Astrocyte (in vitro differentiated cells and primary cell): Measurements from ENCODE around the gene KRT71. TPM values are rescaled to one million over a fixed set of nuclear protein-coding genes. Genes with fewer than 3 reads are reported as not detected.

Experiments
- DNase-seq: peaks from one replicate; pipeline ENCODE4 v3.0.0-alpha.2; 2010; ENCODE audit warnings: low read depth
- FAIRE-seq: peaks from 2 replicates; lab custom pipeline; 2011; peaks lifted over from hg19 to GRCh38; lab: Jason Lieb, UNC
- H2AFZ ChIP-seq: 2 replicates; pipeline ENCODE4 v1.6.0; 2012; ENCODE audit warnings: low read depth, low read length, inconsistent platforms
- H3K27ac ChIP-seq: 2 replicates; pipeline ENCODE4 v1.5.1; 2011; ENCODE audit warnings: low read depth, low read length, inconsistent platforms
- H3K27me3 ChIP-seq: 2 replicates; pipeline ENCODE4 v1.6.0; 2011; ENCODE audit warnings: low read length, inconsistent platforms; ENCODE audit not compliant: insufficient read depth
- H3K36me3 ChIP-seq: 2 replicates; pipeline ENCODE4 v1.5.1; 2011; ENCODE audit warnings: low read length, inconsistent platforms; ENCODE audit not compliant: insufficient read depth
- H3K4me1 ChIP-seq: 2 replicates; pipeline ENCODE4 v1.5.1; 2011; ENCODE audit warnings: low read length, inconsistent platforms; ENCODE audit not compliant: insufficient read depth
- H3K4me2 ChIP-seq: 2 replicates; pipeline ENCODE4 v1.6.0; 2012; ENCODE audit warnings: low read length, inconsistent platforms
- H3K4me3 ChIP-seq: 2 replicates; pipeline ENCODE4 v1.5.1; 2011; ENCODE audit warnings: low read depth, mild to moderate bottlenecking, low read length, inconsistent platforms; ENCODE audit not compliant: insufficient read depth
- H3K79me2 ChIP-seq: 2 replicates; pipeline ENCODE4 v1.6.0; 2012; ENCODE audit warnings: mild to moderate bottlenecking, low read length, inconsistent platforms; ENCODE audit not compliant: insufficient read depth
- H3K9ac ChIP-seq: 2 replicates; pipeline ENCODE4 v1.6.0; 2012; ENCODE audit warnings: mild to moderate bottlenecking, low read length, inconsistent platforms
- H3K9me3 ChIP-seq: 2 replicates; pipeline ENCODE4 v1.5.1; 2012; ENCODE audit warnings: low read depth, mild to moderate bottlenecking, low read length, inconsistent platforms; ENCODE audit not compliant: insufficient read depth
- H4K20me1 ChIP-seq: 2 replicates; pipeline ENCODE4 v1.6.0; 2012; ENCODE audit warnings: low read length, inconsistent platforms; ENCODE audit not compliant: insufficient read depth
- H3K27ac Mint-ChIP-seq: one replicate; pipeline ENCODE4 v1.8.0; 2021; ENCODE audit warnings: mild to moderate bottlenecking, mixed read lengths; ENCODE audit not compliant: unreplicated experiment
- H3K27me3 Mint-ChIP-seq: one replicate; pipeline ENCODE4 v1.8.0; 2021; ENCODE audit warnings: low read depth, mixed read lengths; ENCODE audit not compliant: unreplicated experiment
- H3K36me3 Mint-ChIP-seq: one replicate; pipeline ENCODE4 v1.8.0; 2021; ENCODE audit warnings: low read depth, mixed read lengths; ENCODE audit not compliant: unreplicated experiment
- H3K4me1 Mint-ChIP-seq: one replicate; pipeline ENCODE4 v1.8.0; 2021; ENCODE audit warnings: low read depth, mixed read lengths; ENCODE audit not compliant: unreplicated experiment
- H3K4me3 Mint-ChIP-seq: one replicate; pipeline ENCODE4 v1.8.0; 2021; ENCODE audit warnings: mild to moderate bottlenecking, moderate library complexity, mixed read lengths; ENCODE audit not compliant: unreplicated experiment
- H3K9me3 Mint-ChIP-seq: one replicate; pipeline ENCODE4 v1.8.0; 2021; ENCODE audit warnings: mild to moderate bottlenecking, mixed read lengths; ENCODE audit not compliant: unreplicated experiment
- EZH2 ChIP-seq: IDR thresholded peaks from 2 replicates; pipeline ENCODE4 v1.6.1; 2012; ENCODE audit warnings: mild to moderate bottlenecking, low read length, inconsistent platforms; ENCODE audit not compliant: insufficient read depth
- total RNA-seq: library from RNA; stranded (reverse); gene quantifications from 2 replicates; pipeline ENCODE4 v1.2.1, GENCODE V29; 2021
- TF ChIP-seq, protein P1 (sequence below): IDR thresholded peaks from 2 replicates; pipeline ENCODE4 v1.5.1; 2011; ENCODE audit warnings: low read depth, mild to moderate bottlenecking, inconsistent platforms, low read length, moderate library complexity; ENCODE audit not compliant: insufficient read depth

Gene KRT71
- total RNA-seq, 1 donor from 2014 or later = not detected

DNA sequence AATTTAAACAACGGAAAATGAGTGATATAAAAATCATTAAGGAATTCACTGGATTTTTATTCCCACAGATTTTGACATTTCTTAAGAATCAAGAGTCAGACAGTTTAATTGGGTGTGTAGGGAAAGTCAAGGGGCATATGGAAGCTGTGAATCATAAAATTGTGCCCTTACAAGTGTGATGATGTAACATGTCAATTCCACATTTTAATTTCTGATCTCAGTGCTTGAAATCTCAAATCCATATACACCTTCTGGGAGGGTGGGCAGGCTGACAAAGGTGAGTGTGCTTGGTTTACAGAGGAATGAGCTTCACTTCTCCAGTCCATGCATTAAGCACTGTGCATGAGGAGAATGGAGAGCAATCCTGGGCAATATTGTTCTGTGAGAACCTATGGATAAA, 58.8 kb downstream of the KRT71 start:
- FAIRE-seq (no peak), DNase-seq (no peak)
- TF ChIP-seq EZH2 = no peak
- TF ChIP-seq, protein P1, sequence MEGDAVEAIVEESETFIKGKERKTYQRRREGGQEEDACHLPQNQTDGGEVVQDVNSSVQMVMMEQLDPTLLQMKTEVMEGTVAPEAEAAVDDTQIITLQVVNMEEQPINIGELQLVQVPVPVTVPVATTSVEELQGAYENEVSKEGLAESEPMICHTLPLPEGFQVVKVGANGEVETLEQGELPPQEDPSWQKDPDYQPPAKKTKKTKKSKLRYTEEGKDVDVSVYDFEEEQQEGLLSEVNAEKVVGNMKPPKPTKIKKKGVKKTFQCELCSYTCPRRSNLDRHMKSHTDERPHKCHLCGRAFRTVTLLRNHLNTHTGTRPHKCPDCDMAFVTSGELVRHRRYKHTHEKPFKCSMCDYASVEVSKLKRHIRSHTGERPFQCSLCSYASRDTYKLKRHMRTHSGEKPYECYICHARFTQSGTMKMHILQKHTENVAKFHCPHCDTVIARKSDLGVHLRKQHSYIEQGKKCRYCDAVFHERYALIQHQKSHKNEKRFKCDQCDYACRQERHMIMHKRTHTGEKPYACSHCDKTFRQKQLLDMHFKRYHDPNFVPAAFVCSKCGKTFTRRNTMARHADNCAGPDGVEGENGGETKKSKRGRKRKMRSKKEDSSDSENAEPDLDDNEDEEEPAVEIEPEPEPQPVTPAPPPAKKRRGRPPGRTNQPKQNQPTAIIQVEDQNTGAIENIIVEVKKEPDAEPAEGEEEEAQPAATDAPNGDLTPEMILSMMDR = no peak
- peaks cover 14% of the 10 kb centered on the region for H3K27me3 ChIP-seq
- peaks cover 38% of the 10 kb centered on the region for H3K27me3 Mint-ChIP-seq
- peaks cover 2% of the 10 kb centered on the region for H3K9me3 Mint-ChIP-seq
- H3K9ac ChIP-seq = no peak overlapping the region
- H3K36me3 ChIP-seq = no peaks in the 10 kb centered on the region
- H3K4me2 ChIP-seq = no peak overlapping the region
- H3K4me3 Mint-ChIP-seq = no peak overlapping the region
- H3K36me3 Mint-ChIP-seq = no peaks in the 10 kb centered on the region
- peaks cover 26% of the 10 kb centered on the region for H3K4me1 Mint-ChIP-seq
- no peaks in the 10 kb centered on the region for H4K20me1 ChIP-seq
- H3K4me3 ChIP-seq = no peak overlapping the region
- H3K27ac ChIP-seq = no peak overlapping the region
- peaks cover 21% of the 10 kb centered on the region for H3K4me1 ChIP-seq
- H2AFZ ChIP-seq = no peak overlapping the region
- H3K27ac Mint-ChIP-seq = no peak overlapping the region
- H3K9me3 ChIP-seq = no peaks in the 10 kb centered on the region
- no peaks in the 10 kb centered on the region for H3K79me2 ChIP-seq

Other genes with a start within 250 kb of the KRT71 start
- gene KRT83, start 231.7 kb downstream of the KRT71 start, total RNA-seq = not detected in 2 replicates
- not detected in 2 replicates for gene KRT85, start 185.7 kb downstream of the KRT71 start, total RNA-seq
- gene KRT84, start 167.5 kb downstream of the KRT71 start, total RNA-seq = not detected in 2 replicates
- gene KRT82, start 146.8 kb downstream of the KRT71 start, total RNA-seq = not detected in 2 replicates
- gene KRT75, start 118.8 kb downstream of the KRT71 start, total RNA-seq = not detected in 2 replicates
- not detected in 2 replicates for gene KRT6B, start 101.0 kb downstream of the KRT71 start, total RNA-seq
- gene KRT6C, start 79.3 kb downstream of the KRT71 start, total RNA-seq = not detected in 2 replicates
- gene KRT6A, start 59.9 kb downstream of the KRT71 start, total RNA-seq = 0.95 and 1.4 TPM in 2 replicates
- 0.25 TPM in 1 of 2 replicates, not detected in the other for gene KRT5, start 32.8 kb downstream of the KRT71 start, total RNA-seq
- gene KRT74, start 20.7 kb upstream of the KRT71 start, total RNA-seq = not detected in 2 replicates
- not detected in 2 replicates for gene KRT72, start 48.3 kb upstream of the KRT71 start, total RNA-seq
- not detected in 2 replicates for gene KRT73, start 65.4 kb upstream of the KRT71 start, total RNA-seq
- not detected in 2 replicates for gene KRT2, start 99.1 kb upstream of the KRT71 start, total RNA-seq
- not detected in 2 replicates for gene KRT1, start 127.3 kb upstream of the KRT71 start, total RNA-seq
- gene KRT77, start 150.4 kb upstream of the KRT71 start, total RNA-seq = not detected in 2 replicates
- not detected in 2 replicates for gene KRT76, start 224.2 kb upstream of the KRT71 start, total RNA-seq
- gene KRT3, start 243.0 kb upstream of the KRT71 start, total RNA-seq = 0.09 and 0.43 TPM in 2 replicates